Measurements from ENCODE around the gene RNF213.

RNF213 gene

GRCh38 chr17:80248894-80249710, 11.6 kb upstream of the RNF213 start:
- DNase-seq, result no peak
- no peak for TF ChIP-seq EZH2phosphoT487 (IDR thresholded peaks at IDR 0.05; ENCODE audit: low read length)
- TF ChIP-seq CTCF (IDR thresholded peaks at IDR 0.05; ENCODE audit: low read length), result no peak
- no peak for TF ChIP-seq EZH2 (optimal IDR thresholded peaks at IDR 0.05; ENCODE audit: low read depth, low read length)

GRCh38 chr17:80251966-80252365, 8.7 kb upstream of the RNF213 start:
- Histone ChIP-seq H3K9me2 (replicated peaks; ENCODE audit: insufficient read depth, low read length) (no peaks in the 10 kb centered on the region), H4K20me1 (ENCODE audit: insufficient read depth, low read length) (no peaks in the 10 kb centered on the region), H2AFZ (ENCODE audit: low read length) (no peak overlapping the region), H3K4me2 (ENCODE audit: low read depth, low read length) (no peak overlapping the region), H3K9me3 (replicated peaks; ENCODE audit: insufficient read depth, low read length) (no peaks in the 10 kb centered on the region), H3K4me1 (ENCODE audit: low read length) (peaks cover 9% of the 10 kb centered on the region), H3K4me3 (ENCODE audit: low read length) (no peak overlapping the region), H3K27ac (ENCODE audit: low read length) (no peak overlapping the region), H3K27me3 (replicated peaks; ENCODE audit: insufficient read depth, low read length) (no peaks in the 10 kb centered on the region), H3K36me3 (replicated peaks; ENCODE audit: insufficient read depth, low read length) (no peaks in the 10 kb centered on the region), H3K9ac (ENCODE audit: low read length) (no peak overlapping the region), H3F3A (ENCODE audit: insufficient read depth, low read length) (peaks cover 12% of the 10 kb centered on the region), H3K79me2 (ENCODE audit: low read length) (no peaks in the 10 kb centered on the region)
- no peak for TF ChIP-seq CTCF (IDR thresholded peaks at IDR 0.05; ENCODE audit: low read length)
- no peak for TF ChIP-seq EZH2phosphoT487 (IDR thresholded peaks at IDR 0.05; ENCODE audit: low read length)
- no peak for TF ChIP-seq EZH2 (optimal IDR thresholded peaks at IDR 0.05; ENCODE audit: low read depth, low read length)
- no peak for DNase-seq

More at GRCh38 chr17:80248894-80249710, 11.6 kb upstream of the RNF213 start:
- H3K79me2 ChIP-seq (ENCODE audit: low read length), result no peaks in the 10 kb centered on the region
- H3K4me1 ChIP-seq (ENCODE audit: low read length), result no peaks in the 10 kb centered on the region
- H3K9ac ChIP-seq (ENCODE audit: low read length), result no peak overlapping the region
- H3K9me2 ChIP-seq (replicated peaks; ENCODE audit: insufficient read depth, low read length), result no peaks in the 10 kb centered on the region
- H3K27ac ChIP-seq (ENCODE audit: low read length), result no peak overlapping the region
- no peak overlapping the region for H3K4me3 ChIP-seq (ENCODE audit: low read length)
- no peaks in the 10 kb centered on the region for H3K36me3 ChIP-seq (replicated peaks; ENCODE audit: insufficient read depth, low read length)
- no peaks in the 10 kb centered on the region; the same call in 1 of the 2 replicates for H3F3A ChIP-seq (ENCODE audit: insufficient read depth, low read length)
- no peaks in the 10 kb centered on the region for H3K27me3 ChIP-seq (replicated peaks; ENCODE audit: insufficient read depth, low read length)
- no peaks in the 10 kb centered on the region for H3K9me3 ChIP-seq (replicated peaks; ENCODE audit: insufficient read depth, low read length)
- H4K20me1 ChIP-seq (ENCODE audit: insufficient read depth, low read length), result no peaks in the 10 kb centered on the region
- H3K4me2 ChIP-seq (ENCODE audit: low read depth, low read length), result no peak overlapping the region
- H2AFZ ChIP-seq (ENCODE audit: low read length), result no peak overlapping the region

DNA sequence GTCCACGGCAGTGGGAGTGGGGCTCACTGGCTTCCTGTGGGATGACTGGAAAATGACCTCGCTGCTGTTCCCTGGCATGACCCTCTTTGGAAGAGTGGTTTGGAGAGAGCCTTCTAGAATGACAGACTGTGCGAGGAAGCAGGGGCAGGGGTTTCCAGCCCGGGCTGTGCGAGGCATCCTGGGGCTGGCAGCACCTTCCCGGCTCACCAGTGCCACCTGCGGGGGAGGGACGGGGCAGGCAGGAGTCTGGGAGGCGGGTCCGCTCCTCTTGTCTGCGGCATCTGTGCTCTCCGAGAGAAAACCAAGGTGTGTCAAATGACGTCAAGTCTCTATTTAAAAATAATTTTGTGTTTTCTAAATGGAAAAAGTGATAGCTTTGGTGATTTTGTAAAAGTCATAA, 7.8 kb upstream of the RNF213 start:
- no peak overlapping the region for H2AFZ ChIP-seq (ENCODE audit: low read length)
- H3K9me3 ChIP-seq (replicated peaks; ENCODE audit: insufficient read depth, low read length), result no peaks in the 10 kb centered on the region
- TF ChIP-seq EZH2phosphoT487 (IDR thresholded peaks at IDR 0.05; ENCODE audit: low read length), result no peak
- TF ChIP-seq CTCF (IDR thresholded peaks at IDR 0.05; ENCODE audit: low read length), result peak; percentile 52
- no peak for TF ChIP-seq EZH2 (optimal IDR thresholded peaks at IDR 0.05; ENCODE audit: low read depth, low read length)
- H3F3A ChIP-seq (ENCODE audit: insufficient read depth, low read length), result peaks cover 12% of the 10 kb centered on the region
- H3K4me2 ChIP-seq (ENCODE audit: low read depth, low read length), result no peak overlapping the region
- peaks cover 9% of the 10 kb centered on the region for H3K4me1 ChIP-seq (ENCODE audit: low read length)
- H3K79me2 ChIP-seq (ENCODE audit: low read length), result no peaks in the 10 kb centered on the region
- no peak overlapping the region for H3K9ac ChIP-seq (ENCODE audit: low read length)
- peak; percentile 63 for DNase-seq
- H3K27ac ChIP-seq (ENCODE audit: low read length), result no peak overlapping the region
- H4K20me1 ChIP-seq (ENCODE audit: insufficient read depth, low read length), result no peaks in the 10 kb centered on the region
- no peak overlapping the region for H3K4me3 ChIP-seq (ENCODE audit: low read length)
- H3K36me3 ChIP-seq (replicated peaks; ENCODE audit: insufficient read depth, low read length), result no peaks in the 10 kb centered on the region
- no peaks in the 10 kb centered on the region for H3K9me2 ChIP-seq (replicated peaks; ENCODE audit: insufficient read depth, low read length)
- H3K27me3 ChIP-seq (replicated peaks; ENCODE audit: insufficient read depth, low read length), result no peaks in the 10 kb centered on the region
